GM21576 (cell line): Measurements from ENCODE around the gene TCL1A.
A peak's percentile ranks its signal among the peaks of the same experiment; 100 is the strongest.
"Not testable (repeated sequence)": the region's sequence is repeated elsewhere in the genome, so short reads cannot be mapped to it uniquely, and the experiment has no call there.

Experiments used
- ATAC-seq: cut with Tn5 transposase; IDR thresholded peaks from one replicate; pipeline ENCODE4 v1.9.1; 2021; ENCODE audit warnings: mild to moderate bottlenecking, moderate library complexity; ENCODE audit not compliant: unreplicated experiment

Gene TCL1A

DNA sequence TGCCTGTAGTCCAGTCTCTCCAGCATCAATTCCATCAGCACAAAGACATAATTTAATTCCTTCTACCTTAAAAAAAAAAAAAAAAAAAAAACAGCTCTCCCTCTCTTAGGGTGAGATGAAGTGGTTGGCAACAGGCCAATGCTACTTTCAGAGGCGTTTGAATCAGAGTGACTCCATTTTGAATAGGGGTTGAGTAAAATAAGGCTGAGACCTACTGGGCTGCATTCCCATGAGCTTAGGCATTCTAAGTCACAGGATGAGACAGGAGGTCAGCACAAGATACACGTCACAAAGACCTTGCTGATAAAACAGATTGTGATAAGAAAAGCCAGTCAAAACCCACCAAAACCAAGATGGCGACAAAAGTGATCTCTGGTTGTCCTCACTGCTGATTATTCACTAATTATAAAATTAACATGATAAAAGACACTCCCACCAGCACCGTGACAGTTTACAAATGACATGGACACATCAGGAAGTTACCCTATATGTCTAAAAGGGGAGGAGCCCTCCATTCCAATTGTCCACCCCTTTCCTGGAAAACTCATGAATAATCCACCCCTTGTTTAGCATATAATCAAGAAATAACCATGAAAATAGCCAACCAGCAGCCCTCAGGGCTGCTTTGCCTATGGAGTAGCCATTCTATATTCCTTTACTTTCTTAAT lies 34.6 kb downstream of the TCL1A start:
- no peak for ATAC-seq

- no peak for ATAC-seq
Observed at GRCh38 chr14:95677179-95677835, 36.6 kb downstream of the TCL1A start.

DNA sequence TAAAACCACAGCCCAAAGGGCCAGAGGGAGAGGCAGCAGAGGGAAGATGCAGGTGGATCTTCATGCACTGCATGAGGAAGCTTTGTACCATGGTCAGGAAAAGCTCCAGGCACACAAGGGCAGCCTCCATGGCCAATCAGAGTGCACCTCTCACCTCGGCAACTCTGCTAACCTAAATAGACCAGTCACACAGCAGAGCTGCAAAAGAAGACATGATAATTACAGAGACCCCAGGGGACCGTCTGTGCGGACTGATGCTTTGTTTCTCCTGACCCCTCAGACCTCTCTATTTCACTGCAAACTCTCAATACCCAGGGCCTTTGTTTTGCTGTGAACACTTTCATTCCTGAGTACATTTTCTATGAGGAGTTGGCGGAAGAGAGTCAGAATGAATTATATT lies 38.4 kb downstream of the TCL1A start:
- ATAC-seq: no peak

- no peak for ATAC-seq
Observed at GRCh38 chr14:95674613-95675012, 39.3 kb downstream of the TCL1A start.

DNA sequence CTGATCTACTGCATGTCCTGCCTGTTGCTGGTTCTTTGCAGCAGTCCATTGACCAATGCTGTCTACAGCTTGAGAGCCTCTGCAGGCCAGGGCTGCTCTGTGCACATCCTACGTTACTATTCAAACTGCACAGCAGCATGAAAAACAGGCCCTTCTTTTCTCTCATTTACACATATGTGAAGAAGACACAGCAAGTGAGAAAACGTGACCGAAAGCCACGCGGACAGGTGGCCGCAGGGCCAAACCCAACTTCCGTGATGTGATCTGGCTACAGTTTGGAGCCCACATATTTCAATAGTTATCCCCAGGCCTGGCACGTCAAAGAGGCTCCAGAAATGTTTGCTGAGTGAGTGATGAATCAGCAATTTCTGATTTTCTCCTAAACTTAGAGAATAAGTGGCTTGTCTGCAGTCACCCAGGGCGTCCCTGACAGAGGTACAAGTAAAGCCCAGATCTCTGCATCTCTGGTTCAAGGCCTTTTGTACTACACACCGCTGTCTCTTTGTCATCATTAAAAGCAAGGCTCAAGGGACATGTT lies 45.6 kb downstream of the TCL1A start:
- no peak for ATAC-seq

DNA sequence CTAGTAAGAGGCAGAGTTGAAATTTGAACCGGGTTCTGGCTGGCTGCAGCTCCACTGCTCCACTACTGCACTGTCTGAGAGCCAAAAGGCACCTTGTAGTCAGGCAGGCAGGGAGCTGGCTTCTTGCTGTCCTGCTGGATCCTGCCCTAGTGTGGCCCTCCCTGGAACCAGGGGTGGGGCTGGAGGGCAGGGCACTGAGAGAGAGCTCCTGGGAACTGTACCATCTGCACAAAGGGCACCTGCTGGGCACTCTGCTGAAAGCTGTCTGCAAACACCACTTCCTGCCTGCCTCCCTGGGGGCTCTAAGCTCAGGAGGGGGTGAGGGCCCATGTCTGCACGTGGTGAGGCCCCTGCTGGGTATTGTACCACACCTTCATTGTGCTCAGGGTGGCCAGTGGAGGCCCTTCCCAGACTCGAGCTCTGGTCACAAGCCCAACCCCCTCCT lies 46.7 kb downstream of the TCL1A start:
- ATAC-seq: no peak

- no peak for ATAC-seq
Observed at GRCh38 chr14:95666450-95666849, 47.5 kb downstream of the TCL1A start.

DNA sequence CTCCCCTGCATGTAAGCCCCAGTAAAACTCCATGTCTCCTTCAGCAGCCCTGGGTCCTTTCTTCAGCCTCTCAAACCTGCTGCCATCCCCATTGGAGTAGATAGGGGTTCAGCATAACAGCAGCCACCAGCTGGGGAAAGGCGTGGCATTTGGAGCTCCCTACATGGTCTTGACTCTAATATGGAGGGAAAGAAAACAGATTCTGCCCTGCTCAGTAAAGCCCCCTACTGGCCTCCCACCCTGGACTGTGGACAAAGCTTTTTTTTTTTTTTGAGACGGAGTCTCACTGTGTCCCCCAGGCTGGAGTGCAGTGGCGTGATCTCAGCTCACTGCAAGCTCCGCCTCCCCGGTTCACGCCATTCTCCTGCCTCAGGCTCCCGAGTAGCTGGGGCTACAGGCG lies 48.4 kb downstream of the TCL1A start:
- ATAC-seq: not testable (repeated sequence)

DNA sequence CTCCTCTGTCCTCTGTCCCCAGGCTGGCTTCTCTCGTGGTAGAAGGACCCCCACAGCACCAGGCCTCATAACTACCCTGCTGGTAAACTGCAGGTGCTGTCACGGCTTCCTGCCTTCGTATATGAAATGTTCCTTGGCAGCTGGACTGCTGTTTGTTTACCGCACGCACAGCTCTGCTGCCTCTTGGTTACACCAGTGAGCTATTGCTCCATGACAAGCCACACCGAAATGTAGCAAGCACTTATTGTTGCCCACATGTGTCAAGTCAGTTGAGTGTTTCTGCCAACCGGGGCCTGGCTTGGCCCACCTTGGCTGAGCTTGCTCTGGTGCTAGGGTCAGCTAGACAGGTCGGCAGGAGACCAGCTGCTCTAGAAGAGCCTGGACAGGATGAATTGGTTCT lies 49.4 kb downstream of the TCL1A start:
- no peak for ATAC-seq

- ATAC-seq: no peak
Observed at GRCh38 chr14:95664066-95664465, 49.9 kb downstream of the TCL1A start.

- ATAC-seq: peak; percentile 35
Observed at GRCh38 chr14:95663226-95663797, 50.6 kb downstream of the TCL1A start.

DNA sequence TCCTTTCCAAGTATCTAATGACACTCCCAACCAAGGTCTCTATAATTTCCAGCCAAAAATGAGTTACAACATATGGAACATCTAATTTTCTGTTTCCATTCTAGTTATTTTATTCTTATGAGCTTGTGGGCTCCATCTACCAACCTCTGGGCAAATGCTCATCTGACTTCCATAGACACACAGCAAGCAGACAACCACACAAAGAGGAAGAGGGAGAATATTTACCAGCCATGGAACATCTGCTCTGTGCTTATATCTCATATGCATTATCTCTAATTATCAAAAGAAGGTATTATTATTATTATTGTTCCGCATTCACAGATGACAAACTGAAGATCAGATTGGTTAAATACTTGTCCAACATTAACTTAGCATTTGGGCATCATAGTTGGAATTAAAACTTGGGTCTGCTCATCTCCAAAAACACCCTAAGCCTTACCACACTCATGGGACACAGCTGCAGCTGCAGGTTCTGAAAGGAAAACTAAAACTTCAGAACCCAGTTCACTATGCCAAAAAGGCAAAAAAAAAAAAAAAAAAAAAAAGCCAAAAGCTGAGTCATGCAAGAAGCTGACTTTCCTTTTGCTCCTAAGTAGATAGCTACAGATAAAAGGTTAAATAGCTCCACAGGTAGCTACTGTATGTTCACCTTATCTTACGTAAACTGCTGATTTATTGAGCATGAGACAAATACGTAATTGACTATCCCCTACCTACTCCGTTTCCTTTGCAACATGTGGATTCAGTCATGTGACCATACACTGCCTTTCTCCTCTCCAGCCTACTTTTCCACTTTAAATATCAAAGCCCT lies 51.3 kb downstream of the TCL1A start:
- ATAC-seq: peak; percentile 37

DNA sequence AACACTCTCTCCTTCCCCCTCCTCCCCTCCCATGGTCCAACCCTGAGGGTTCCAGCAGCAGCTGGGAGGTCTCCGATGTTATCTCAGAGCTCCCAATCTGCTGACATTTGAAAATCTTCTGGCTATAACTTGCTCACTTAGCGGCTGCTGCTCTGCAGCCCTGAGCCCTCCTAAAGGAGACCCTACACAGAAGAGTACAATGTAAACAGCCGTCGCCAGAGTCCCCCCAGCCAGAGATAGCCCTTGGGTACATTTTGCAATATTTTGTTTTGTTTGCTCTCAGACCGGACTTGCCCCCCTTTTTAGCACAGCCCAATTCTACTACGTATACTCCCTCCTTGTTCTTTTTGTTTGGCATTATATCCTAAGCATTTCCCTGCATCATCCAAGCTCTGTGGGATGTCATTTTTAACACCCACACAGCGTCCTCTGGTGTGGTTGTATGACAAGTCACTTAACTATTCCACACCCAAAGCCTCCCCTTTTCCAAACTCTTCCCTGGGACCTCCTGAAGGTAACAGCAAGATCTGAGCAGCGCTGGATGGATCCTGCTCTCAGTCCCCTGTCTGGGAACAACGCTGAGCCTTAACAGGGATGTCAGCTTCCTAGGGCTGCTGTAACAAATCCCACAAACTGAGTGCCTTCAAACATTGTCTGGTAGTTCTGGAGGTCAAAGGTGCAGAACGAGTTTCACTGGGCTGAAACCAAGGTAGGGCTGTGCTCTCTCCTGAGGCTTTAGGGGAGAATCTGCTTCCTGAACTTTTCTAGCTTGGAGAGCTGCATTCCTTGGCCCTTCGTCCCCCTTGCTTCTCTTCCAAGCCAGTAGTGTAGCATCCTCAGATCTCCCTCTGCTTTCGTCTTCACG lies 53.0 kb downstream of the TCL1A start:
- no peak for ATAC-seq

GRCh38 chr14:95659990-95660385 lies 53.9 kb downstream of the TCL1A start:
- ATAC-seq: no peak
